ENCODE data around the gene POTEI.
"Not testable (repeated sequence)": the region's sequence is repeated elsewhere in the genome, so short reads cannot be mapped to it uniquely, and the experiment has no call there.

Gene POTEI

DNA sequence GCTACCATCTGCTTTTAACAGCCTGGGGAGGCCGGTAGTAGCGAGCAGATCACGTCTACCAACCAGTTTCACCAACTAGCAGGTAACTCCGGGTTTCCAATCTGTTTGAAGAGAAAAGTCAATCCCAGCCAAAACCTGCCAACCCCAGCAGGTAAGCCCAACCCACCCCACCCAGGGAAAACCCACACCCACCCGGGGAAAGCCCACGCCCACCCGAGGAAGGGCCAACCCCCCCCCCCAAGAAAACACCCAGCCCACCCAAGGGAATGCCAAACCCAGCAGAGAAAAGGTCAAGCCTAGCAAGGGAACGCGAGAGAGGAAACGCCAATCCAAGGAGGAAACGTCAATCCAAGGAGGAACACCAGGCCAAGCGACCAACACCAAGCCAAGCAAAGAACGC is at the start of gene POTEI:
Gene POTEI (minus strand): TSS at position 101 of the 400 bp plus-strand sequence. CDS start 93 bp downstream, at position 8.
- not testable (repeated sequence) for DNase-seq

DNA sequence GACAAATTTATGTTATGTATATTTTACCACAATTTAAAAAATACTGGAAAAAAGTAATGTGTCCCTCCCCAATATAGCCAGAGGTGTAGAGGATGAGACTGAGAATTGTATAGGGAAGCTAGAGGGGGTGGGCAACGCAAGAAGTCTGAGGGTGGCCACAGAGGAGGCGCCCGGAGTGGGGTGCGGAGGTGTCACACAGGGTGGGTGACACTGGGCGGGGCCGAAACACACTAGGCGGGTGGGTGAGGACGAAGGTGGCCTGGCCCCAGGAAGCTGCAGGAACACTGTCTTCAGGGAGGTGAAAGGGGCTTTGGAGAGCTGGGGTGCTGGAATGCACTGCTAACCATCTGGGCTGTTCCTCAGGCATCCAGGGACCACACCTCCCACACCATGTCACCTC is 47.3 kb upstream of the POTEI start:
- DNase-seq: not testable (repeated sequence)

DNA sequence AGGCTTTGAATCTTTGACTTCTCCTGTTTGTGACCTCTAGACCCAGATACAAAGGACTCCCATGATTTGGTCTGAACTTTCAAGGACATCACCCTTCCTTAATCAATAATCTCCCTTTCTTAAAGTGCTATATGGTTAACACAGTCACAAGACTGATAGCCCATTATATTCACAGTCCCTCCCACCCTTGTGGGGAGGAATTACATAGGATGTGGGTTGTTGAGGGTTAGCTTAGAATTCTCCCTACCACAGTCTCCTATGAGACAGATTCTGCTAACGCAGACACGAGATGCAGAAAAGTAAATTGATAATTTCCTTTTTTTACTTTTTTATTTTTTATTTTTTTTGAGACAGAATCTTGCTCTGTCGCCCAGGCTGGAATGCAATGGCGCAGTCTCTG is 45.0 kb upstream of the POTEI start:
- DNase-seq: not testable (repeated sequence)

DNA sequence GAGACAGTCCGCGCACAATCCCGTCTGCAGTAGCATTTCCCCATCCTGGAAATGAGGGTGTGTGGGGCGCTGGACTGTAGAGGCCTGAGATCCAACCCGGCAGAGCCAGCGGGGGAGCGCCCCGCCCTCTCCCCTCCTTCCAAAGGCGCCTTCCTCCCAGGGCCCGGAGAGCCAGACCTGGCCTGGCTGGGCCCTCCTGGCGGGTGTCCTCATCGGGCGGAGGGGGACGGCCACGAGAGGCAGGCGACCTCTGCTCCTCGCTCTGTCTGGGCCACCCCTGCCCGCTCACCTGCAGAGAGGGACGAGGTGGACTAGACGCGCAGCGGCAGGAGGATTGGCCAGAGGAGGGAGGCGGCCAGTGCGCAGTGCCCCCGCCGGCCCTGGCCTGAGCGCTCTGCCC is 40.3 kb upstream of the POTEI start:
- DNase-seq: not testable (repeated sequence)

DNA sequence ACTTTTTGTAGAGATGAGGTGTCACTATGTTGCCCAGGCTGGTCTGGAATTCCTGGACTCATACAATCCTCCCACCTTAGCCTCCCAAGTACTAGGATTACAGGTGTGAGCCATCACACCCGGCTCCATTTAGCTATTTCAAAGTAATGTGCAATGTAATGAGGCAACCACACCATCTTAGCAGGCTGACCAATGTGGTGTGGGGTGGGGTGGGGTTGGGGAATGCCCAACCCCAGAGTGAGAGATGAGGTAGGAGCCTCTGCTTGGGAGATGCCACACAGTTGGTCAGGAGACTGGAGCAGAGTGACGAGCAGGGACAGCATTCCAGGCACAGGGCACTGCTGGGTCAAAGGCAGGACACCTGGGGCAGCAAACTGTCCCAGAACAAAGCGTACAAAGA is 39.3 kb upstream of the POTEI start:
- not testable (repeated sequence) for DNase-seq

- DNase-seq: not testable (repeated sequence)
These were observed 35.9 kb upstream of the POTEI start for GRCh38 chr2:130544978-130545377.

- DNase-seq: not testable (repeated sequence)
These were observed 34.8 kb upstream of the POTEI start for GRCh38 chr2:130543785-130544528.

- not testable (repeated sequence) for DNase-seq
These were observed 33.7 kb upstream of the POTEI start for GRCh38 chr2:130542789-130543188.

GRCh38 chr2:130538271-130538670 is 29.1 kb upstream of the POTEI start:
- DNase-seq: not testable (repeated sequence)

- DNase-seq: not testable (repeated sequence)
These were observed 27.5 kb upstream of the POTEI start for GRCh38 chr2:130536654-130537053.

GRCh38 chr2:130531672-130532071 is 22.5 kb upstream of the POTEI start:
- DNase-seq: not testable (repeated sequence)

DNA sequence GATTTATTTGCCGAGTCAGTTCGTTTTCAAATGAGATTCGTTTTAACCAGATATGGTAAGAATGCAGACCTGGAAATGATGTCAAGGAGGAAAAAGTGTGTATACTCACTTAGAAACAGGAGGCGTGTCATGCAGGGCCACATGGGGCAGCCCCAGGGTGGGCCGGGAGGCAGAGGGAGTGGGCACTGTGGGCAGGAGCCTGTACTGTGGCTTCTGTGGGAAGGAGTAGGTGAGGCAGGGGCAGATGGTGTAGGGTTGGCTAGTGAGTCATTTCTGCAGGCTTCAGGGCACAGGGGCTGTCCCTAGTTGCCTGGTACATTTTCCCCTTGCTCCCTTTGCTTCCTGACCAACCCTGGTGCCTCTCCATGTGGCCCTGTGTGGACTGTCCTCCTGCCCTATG is 22.1 kb upstream of the POTEI start:
- DNase-seq: not testable (repeated sequence)

DNA sequence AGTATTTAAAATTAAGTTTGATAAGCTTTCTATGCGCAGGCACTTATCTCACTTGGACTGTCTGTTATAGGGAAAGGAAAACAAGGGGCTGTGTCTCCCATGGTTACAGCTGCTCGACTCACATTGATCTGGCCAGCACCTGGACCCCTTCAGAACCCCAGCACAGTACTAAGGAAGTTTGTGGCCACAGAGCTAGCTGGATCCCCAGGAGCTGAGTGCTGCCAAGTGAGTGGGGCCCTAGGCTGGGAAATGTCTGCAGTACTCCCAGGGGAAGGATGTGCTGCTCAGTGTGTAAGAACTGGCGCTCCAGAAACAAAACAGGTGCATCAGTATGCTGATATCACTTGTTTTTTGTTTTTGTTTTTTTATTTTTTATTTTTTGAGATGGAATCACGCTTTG is 21.1 kb upstream of the POTEI start:
- DNase-seq: not testable (repeated sequence)

GRCh38 chr2:130529545-130529944 is 20.4 kb upstream of the POTEI start:
- not testable (repeated sequence) for DNase-seq

- DNase-seq: not testable (repeated sequence)
These were observed 18.3 kb upstream of the POTEI start for GRCh38 chr2:130527365-130527967.

- DNase-seq: not testable (repeated sequence)
These were observed 13.3 kb upstream of the POTEI start for GRCh38 chr2:130522390-130522789.

- not testable (repeated sequence) for DNase-seq
These were observed 11.9 kb upstream of the POTEI start, which contains the start of gene CFC1B for GRCh38 chr2:130520992-130521391. TSS of gene CFC1B (plus strand) at chr2:130521222. CDS start at chr2:130521485, 263 bp downstream.

DNA sequence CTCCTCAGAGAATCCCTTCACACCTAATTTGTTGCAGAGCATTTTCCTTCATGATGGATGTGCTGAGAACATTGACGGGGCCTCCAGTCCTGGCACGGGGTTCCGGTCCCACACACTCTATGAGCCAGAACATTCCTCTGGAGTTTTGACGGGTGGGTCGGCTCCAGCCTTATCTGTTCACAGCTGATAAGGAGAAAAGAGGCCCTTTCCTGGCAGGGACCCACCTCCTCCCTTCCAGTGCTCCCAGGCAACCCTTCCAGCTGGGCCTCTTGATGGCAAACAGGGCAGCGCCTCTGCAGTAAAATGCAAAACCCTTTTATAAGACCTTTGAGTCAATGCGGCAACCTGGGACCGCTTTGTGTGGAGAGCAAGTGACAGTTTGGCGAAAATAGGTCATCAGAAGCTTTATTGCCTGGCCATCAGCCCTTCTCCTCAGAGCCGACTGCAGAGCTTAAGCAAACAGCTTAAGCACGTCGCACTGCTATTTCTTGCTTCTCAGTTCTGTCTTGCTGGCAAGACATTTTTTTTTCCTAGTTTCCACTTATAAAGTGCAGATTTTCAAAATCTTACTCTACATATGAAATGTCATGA is 9.5 kb upstream of the POTEI start:
- DNase-seq: not testable (repeated sequence)

- peak; percentile 0 for DNase-seq
These were observed 2.8 kb upstream of the POTEI start for GRCh38 chr2:130511747-130512451.

DNA sequence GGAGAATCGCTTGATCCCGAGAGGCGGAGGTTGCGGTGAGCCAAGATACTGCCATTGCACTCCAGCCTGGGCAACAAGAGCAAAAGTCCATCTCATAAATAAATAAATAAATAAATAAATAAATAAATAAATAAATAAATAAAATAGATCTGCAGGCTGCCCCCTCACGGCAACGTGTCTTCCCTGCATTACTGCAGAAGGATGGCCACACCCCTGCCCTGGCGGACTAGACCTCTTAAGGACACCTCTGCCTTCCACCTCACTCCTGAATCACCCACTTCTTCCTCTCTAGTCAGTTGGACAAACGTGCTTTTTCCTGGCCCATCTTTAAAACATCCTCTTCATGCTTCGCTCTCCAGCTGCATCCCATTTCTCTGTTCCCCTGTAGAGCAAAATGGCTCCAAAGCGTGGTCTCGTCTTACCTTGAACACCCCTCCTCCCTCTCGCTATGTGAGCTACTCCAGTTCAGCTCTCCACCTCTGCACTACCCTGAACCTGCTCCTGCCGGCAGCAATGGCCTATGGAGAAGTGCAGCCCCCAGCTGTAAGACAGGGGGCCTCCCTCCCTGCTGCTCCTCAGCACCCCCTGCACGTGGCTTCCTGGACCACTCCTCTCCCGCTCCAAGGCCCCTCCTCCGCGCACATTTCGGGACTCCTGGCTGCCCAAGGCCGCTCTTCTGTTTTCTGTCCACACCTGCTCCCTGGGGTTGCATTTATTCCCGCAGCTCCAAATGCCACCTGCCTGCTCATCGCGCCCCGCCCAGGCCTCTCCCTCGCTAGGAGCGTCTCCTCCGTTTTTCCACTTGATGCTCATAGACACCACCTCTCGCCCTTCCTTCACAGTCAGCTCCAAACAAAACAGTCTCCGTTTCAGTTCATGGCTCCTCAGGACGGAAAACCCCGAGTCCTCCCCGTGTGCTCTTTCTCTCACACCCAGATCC is 1.9 kb upstream of the POTEI start:
- not testable (repeated sequence) for DNase-seq

- DNase-seq: not testable (repeated sequence)
These were observed 18.1 kb downstream of the POTEI start for GRCh38 chr2:130491073-130491472.

DNA sequence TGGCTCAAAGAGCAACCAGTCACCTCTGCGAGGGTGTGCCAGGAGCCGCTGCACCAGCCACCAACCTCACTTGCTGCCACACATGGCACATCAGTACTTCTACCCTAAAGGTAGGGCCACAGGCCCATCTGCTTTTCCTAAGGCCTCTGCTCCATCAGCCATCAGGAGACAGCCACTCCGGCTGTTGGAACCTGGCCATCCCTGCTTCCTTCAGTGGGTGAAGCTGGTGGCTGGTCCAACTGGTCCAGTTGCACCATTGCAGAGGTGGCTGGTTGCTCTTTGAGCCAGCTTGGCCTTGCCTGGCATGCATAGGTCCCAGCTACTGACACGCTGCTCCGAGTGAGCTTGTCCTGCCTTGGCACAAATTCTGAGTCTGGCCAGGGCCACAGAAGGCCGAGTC is 53.7 kb downstream of the POTEI start:
- DNase-seq: not testable (repeated sequence)
